Heart left ventricle (tissue), 13 donors: ENCODE data around the gene ADGRV1.

ENCODE experiments used
- POLR2A ChIP-seq, 2 donors: fragments of 450-650 bp; IDR thresholded peaks; one replicate each; pipeline ENCODE4 v1.6.1; 2017; ENCODE audit warnings: antibody characterized with exemption in 2 of 2, mild to moderate bottlenecking in 2 of 2, moderate library complexity in 2 of 2
- TF ChIP-seq, protein P1 (sequence below), 12 donors: fragments of 200-600 bp; sonication (generic) in 4 of 12; IDR thresholded peaks; one replicate each; pipeline versions ENCODE4 v1.5.0 to v1.8.0; 2018 to 2022; ENCODE audit warnings: antibody characterized with exemption in 12 of 12, mild to moderate bottlenecking in 5 of 12
- donor health status: ischemic (EF 13 %, LVEDD 7.1; RV severe dilation, severe dysfunction).
- donor health status: DM: no; HTN: yes; CAD: no.
- donor health status: DM: no; HTN: no; CAD: no.
- donor health status: ischemic (EF 25% LVEDD 6.9; RV normal size, moderate dysfunction).
- donor health status: ischemic (EF 25% LVEDD 5.7; RV mildly dilated, moderate dysfunction).
- donor health status: ischemic (EF 35%, LVEDD 5.7; RV mildly dilated, moderate dysfunction).
- donor health status: nonischemic (EF 11% LVEDD 7.7; RV severe dilation, severe dysfunction).
- donor health status: DM: yes; HTN: yes; CAD: no.
- donor health status: PGD.
- donor health status: ischemic (EF 29% LVEDD 5.4; RV normal size, mild dysfunction).
- donor health status: nonischemic (EF 23%, LVEDD 6.1; RV moderate dilation, normal function).

DNA sequence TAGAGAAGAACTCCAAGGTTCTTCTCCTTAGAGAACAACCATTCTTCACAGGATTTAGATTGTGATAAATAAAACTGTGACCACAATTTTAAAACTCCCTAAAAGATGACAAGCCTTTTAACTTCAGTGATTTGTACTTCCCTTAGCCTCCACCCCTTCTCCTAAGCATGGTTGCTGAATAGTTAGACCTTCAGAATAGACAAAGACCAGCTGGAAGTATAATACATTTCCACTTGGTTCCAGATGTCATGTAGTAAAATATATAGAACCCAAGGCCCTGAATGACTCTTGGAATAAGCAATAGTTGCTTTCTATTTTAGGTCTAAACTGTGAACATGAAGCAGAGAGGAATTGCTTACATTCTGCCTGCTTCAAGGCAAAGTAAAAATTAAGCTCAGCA is 615.8 kb downstream of the ADGRV1 start:
- TF ChIP-seq, protein P1, sequence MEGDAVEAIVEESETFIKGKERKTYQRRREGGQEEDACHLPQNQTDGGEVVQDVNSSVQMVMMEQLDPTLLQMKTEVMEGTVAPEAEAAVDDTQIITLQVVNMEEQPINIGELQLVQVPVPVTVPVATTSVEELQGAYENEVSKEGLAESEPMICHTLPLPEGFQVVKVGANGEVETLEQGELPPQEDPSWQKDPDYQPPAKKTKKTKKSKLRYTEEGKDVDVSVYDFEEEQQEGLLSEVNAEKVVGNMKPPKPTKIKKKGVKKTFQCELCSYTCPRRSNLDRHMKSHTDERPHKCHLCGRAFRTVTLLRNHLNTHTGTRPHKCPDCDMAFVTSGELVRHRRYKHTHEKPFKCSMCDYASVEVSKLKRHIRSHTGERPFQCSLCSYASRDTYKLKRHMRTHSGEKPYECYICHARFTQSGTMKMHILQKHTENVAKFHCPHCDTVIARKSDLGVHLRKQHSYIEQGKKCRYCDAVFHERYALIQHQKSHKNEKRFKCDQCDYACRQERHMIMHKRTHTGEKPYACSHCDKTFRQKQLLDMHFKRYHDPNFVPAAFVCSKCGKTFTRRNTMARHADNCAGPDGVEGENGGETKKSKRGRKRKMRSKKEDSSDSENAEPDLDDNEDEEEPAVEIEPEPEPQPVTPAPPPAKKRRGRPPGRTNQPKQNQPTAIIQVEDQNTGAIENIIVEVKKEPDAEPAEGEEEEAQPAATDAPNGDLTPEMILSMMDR (IDR thresholded peaks at IDR 0.05): no peak
- TF ChIP-seq POLR2A (IDR thresholded peaks at IDR 0.05): no peak
